HG02943 (cell line): ENCODE measurements around the gene C5orf58.

Source experiments
- ATAC-seq: cut with Tn5 transposase; IDR thresholded peaks from one replicate; pipeline ENCODE4 v1.9.1; 2021; ENCODE audit warnings: mild to moderate bottlenecking, low read depth, moderate library complexity; ENCODE audit not compliant: unreplicated experiment

C5orf58 gene

DNA sequence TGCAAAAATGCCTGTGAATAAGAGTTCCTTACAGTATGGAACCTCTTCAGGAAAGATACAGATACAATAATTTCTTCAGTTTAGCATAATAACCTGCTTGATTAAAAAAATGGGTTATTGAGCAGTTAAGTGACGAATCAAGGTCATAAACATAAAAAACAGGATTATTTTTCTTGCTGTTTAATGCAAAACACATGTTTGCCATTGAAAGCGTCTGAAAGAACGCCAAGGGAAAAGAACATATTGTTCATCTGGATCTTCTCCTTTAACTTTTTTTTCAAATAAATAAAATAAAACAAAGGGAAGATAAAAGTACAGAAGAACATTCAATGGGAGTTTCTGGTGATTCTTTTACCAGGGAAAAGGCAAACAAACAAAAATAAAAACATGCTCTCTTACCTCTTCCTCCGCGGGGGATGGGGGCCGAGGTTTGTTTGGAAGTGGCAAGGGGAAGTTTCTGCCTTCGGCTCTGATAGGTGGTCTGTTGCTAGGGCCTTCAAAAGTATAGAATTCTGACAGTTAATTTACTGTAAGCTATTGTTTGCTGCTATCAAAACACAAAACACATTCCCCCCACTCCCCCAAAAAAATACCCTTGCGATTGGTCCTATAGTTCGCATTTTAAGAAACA is 20.1 kb downstream of the C5orf58 start:
- ATAC-seq: no peak

DNA sequence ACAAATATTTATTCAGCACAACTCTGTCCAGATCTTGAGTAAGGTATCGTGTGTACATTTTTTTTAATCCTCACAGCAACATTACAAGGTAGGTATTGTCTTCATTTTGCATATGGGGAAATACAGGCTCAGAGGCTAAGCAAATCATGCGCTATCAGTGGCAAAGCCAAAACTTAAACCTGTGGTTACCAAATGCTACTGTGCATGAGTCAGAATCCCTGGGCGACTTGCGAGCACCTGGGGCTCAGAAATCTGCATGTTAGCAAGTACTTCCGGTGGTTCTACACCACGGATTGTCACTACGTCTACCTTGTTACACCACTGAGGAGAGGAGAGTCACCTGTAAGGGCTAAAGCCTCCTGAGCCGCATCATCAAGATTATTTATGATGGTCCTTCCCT is 21.3 kb downstream of the C5orf58 start:
- ATAC-seq: peak; percentile 93

DNA sequence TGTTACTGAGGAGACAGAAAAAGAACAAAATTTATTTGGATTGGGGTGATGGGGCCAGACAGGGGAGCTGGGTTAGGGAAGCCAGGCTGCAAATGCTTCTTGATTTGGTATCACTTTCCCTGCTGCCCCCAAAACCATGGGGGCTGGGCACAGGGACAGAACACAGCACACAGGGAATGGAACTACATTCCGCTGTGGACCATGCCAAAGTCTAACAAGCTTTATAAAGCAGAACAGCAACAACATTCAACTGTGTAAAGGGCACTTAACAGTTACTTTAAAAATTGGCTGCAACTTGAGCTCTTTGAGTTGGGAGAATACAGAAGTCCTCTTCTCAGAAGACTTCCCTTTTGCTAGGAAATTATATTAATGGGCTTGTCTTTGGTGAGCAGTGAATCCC is 23.8 kb downstream of the C5orf58 start:
- no peak for ATAC-seq

DNA sequence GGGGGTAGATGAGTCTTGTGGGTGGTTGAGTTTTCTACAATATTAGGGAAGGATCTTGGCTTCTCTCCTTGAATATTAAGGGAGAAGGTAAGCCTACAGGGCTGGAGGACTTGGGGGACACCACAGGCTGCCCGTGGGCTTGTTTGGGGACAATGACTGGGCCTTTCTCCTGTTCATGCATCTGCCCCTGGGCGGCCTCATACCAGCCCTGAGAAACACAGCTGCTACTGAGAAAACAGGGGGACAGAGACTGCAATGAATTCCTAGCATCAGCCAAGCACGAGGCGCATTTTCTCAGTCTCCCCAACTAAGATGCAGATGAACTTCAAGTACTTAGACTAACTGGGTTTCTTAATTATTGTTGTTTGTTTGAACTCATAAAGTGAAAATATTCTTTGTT is 24.6 kb downstream of the C5orf58 start:
- no peak for ATAC-seq

DNA sequence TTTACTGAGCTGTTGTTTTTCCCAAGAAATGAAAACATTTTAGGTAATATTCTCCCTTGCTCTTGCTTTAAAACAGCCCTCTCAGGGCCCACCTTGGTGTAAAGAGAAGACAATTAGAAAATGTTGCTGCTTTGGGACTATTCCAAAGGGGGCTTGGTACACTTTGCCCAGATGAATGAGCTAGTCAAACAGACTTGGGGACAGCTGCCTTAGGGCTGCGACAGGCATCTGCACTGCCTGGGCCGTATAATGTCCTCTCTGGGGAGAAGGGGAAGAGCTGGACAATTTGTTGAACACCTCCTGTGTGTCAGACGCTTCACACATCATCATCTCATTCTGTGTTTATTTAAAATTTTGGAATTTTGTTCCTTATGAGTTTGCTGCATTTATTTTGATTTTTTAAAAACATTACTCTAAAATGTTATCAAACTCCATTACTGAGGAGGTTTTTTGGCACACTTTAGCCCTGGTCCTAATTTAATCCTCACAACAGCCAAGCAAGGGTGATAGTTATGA is 28.8 kb downstream of the C5orf58 start:
- ATAC-seq: no peak

DNA sequence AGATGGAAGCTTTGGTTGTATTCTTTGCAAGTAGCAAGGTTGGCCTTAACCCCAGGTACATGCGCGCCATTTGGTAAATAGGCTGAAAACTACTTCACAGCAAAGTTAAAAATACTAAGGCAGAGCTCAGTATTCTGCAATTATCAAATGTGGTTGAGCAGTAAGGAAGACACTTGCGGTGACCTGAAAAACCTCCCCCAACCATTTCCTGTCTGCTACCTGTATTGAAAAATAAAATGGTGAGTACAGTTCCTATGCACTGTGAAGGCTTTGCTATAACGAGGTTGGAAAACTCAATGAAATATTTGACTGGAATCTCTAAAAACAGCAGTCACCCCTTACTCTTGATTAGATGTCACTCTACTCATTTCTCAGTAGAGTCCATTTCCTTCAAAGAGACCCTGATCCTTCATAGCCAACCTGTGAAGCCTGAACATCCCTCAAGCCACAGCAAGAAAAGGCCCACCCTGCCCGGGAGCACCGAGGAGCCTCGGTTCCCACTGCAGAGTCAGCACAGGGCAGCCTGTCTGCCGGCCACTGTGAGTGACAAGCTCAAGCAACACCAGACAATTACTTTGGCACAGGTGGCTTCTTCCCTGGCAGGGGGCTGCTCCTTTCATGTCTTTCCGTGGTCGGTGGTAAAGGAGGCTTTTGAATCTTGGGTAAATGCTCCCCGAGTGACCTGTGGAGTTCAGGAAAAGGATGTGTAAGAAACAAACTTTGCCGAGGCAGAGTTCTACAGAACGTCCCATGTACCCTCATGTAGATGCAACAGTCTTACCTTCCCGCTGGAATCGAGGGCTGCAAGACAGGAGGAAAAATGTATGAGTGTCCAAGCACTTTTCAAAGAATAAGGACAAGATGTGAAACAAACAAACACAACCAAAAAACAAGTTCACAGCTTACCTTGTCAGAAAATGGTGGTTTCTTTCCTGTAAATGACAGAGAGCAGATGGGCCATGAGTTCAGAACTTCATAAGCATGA is 29.6 kb downstream of the C5orf58 start:
- ATAC-seq: no peak

DNA sequence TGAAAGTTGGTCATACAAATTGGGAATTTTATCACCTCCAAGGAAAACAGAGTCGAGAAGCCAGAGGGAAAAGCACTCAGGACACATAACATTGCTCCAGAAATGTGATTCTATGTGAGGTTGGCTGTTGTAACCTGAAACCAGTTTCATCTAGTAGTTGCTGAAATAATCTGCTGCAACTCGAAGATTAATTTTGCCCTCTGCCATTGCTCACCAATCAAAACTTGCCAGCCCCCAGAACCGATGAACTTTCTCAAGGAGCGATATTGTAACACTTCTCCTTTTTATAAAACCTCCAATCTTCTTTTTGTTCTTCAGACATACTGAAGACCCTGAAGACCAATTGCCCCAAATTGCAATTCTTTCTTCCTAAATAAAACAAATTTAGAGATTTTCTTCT is 31.1 kb downstream of the C5orf58 start:
- no peak for ATAC-seq

DNA sequence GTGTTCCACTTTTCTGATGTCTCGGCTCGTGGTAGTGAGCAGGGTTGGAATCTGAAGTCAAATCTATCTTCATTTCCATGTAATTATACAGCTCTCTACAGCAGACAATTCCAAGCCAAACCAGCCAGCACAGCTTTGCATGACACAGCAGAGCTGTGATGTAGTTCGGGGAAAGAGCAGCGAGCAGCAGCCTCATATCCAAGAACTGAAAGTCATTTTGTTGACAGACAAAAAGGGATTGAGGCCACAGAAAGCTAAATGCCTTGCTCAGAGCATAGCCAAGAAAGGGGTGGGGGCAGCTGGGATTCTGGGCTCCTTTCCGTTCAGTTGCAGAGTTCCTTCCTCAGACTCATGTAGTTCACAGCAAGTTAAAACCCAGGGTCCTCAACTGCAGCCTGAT is 32.7 kb downstream of the C5orf58 start:
- no peak for ATAC-seq

DNA sequence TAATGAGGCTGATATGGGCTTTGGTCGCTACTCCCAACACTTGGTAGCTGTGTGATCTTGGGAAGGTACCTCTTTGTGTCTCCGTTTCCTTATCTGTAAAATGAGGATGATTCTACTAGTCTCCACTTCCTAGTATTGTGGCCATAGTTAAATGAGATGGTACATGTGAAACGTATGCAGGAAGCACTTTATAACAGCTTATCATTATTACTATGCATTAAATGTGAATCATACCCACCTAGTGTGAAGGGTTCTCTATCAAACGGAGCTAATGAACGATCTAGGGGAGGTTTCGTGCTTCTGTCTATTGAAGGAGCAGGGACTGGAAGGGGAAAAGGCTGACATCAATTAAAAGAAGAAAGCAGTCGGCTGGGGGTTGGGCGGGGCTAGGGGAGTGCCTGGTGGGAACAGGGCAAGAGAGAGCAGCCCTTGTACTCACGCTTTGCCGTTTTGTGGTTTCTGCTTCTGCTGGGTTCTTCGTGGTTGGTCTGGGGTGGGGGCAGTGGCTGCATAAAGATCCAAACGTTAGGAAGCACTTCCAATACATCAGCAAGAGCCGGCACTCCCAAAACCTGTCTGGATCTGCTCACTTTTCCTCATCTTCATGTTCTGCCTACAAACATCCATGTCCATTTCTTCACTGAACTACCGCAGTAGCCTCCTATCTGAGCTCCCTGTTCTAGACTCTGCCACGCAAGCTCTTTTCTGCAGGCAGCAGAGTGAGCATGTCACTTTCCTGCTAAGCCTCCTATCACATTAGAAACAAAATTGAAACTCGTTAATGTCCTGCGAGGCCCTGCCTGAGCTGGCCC is 34.0 kb downstream of the C5orf58 start:
- no peak for ATAC-seq

DNA sequence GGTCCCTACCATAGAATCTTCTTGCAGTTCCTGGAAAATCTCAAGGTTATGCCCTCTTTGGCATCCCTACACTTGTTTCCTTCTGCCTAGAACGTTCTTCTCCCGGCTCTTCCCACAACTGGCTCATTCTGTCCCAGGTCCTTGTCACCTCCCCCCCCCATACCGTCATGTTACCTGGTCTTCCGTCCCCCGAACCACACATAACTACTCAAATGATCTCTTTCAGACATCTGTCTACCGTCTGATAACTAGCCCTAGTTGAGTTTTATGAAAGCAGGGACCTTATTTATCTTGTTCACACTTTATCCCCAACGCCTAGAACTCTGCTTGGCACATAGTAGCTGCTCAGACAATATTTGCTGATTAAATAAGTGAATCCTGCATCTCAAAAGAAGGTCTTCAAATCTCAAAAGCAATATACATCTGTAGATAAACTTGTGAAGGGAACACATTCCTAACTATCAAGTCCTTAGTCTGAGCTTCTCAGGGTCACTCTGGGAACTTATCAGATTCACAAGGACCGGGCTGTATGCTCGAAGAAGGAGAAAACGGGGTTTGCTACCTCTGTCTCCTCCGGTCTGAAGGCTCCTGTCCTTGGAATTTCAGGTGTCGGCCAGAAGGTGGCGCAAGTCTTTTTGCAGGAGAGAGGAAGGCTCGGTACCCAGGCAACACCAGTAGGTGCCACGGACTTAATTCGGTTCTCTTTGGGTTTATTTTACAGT is 34.8 kb downstream of the C5orf58 start:
- ATAC-seq: no peak

DNA sequence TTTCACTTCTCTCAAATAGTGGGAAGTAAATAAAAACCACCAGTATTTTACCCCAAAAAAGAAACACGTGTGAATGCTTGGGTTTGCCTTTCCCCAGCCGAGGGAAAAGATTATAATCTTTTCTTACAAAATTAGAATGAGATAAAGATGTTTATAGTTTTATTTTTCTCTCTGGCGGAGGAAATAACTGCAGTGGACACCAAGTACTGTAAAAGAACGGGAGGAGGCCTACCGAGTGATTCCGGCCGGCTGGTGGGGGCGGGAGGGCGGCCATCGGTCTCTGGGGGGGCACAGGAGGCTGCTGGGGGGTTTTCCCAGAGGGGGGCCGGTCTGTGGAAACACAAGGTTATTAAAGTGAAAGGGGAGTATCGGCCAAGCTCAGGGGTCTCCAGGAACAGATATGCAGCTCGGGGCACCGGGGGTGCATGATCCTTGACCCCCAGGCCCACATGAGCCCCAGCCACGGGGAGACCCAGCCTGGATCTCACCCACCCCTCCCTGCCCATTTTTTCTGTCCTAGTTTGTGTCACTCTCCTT is 35.4 kb downstream of the C5orf58 start:
- no peak for ATAC-seq

DNA sequence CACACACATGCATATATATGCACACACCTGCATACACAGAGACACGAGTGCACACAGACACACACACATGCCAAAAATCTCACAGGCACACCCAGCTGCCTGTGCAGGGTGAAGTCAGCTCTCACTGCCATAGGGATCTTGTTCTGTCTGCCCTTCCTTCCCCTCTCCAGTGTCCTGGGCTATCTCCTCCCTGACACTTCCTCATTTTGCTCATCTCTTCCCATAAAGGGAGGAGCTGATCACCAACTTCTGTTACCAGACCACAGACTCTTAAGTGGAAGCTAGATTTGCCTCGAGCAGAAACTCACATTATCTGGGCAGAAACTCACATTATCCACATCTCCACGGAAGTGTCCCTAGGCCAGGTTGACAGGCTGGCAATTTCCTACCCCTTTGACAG is 36.1 kb downstream of the C5orf58 start:
- no peak for ATAC-seq

DNA sequence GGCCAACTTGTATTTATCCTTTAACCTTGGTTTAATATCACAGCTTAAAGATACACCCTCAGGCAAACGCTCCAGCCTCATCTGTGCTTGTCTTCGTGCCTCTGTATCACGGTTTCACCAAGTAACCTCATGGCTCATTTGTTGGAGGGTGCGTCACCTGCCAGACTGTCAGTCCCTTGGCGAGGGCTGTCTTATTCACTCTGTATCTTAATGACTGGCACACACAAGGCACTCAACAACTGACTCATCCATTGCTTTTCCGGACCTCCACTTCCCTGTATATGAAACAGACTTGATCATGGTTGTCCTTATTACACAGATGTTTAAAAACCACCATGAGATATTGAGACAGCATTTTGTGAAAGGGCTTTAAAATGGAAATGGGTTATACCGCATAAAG is 36.8 kb downstream of the C5orf58 start:
- ATAC-seq: no peak

DNA sequence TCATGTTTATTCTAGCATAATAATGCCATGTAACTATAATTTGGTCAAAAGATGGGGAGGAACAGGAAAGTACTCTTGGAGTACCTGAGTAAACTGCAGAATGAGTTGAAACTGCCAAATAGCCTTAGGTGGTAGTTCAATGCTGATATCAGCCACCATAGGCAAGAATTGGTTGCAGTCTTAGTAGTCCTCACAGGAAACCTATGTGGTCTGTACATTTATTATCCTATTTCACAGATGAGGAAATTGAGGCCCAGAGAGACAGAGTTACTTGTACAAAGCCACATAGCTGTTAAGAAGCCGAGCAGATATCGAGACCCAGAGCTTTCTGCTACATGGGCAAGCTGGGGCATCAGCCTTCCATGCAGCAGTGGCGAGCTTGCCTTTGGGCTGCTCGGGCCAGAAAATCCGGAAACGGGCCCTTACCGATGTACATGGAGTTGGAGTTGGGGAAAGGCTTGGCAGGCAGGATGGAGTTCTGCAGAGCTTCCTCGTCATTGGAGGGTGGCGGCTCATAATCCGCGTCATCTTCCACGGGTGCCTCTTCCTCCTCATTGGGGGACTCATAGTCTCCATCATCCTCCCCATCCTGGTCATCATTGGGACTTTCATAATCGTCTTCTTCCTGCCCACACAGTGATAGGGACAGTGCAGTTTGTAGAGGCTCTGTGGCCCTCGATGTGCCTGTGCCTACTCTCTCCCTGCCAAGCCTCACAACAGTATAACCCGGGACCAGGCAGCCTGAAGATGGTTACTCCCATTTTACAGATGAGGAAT is 37.7 kb downstream of the C5orf58 start:
- no peak for ATAC-seq

DNA sequence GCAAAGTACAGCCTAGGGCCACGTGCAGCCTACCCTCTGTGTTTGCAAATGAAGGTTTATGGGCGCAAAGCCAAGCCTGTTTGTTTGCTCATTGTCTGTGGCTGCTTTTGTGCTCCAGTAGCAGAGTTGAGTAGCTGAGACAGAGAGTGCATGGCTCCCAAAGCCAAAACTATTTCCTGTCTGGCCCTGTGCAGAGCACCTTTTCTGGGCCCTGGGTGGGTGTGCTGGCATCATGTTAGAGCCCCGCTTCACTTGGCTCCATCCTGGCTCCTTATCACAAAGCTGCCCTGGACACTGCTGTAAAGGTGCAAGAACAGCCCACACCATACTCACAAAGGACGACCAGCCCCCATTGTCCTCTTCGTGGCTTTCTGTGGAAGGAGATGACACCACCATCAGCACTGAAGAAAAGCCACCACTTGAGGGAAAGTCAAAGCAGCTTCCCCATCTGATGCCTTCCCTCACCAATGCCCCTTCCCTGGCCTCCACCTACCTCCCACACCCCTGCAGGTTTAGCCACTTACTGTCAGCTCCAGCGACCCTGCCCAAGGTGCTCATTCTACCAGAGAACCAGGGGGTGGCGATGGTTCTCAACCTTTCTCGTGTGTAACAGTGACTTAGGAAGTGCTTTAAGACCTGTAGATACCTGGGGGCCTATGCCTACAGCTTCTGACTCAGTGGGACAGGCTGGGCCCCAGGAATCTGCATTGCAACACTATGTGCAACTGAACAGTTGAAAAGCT is 41.4 kb downstream of the C5orf58 start:
- ATAC-seq: no peak

DNA sequence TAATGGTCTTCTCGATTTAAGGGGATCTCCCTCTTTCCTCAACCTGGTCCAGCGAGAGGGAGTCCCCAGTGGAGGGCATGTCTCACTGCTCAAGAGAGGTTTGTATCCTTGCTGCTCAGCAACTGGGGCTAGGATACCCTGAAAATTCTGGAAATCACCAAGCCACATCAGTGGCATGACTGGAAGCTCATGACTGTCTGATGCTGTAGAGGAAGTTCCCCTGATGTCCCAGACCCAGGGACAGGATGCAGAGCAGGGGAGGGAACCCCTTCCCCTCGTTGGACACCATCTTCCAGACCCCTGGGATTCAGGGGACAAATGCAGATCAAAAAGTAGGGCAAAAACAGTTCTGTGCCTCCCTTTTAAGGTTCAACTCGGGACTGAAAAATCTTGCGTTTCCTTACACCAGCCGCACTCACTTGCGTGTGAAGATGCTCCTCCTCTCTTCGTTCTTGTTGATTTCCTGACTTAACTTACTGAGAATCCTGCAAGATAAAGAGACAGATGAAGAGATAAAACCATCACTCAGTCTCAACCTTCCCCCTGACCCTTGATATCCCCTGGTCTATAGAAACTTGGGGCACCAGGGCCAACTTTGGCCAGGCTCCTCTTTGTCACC is 42.7 kb downstream of the C5orf58 start:
- ATAC-seq: no peak

DNA sequence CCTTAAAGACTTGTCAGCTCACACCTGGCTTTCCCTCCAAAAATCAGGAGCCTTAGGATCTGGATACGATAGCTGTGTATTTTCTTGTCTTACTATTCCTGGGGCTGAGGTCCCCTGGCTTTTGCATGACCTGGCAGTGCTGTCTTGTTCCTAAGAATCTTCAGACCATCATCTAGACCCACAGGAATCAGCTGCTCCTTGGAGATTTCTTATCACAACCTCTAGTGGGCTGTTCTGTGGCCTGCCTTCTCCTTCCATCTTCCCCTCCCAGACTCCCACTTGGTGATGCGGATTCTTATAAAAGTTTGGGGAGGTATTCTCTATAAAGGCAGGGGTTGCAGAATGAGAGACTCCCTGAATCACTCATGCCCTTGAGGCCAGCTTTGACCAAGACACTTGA is 43.4 kb downstream of the C5orf58 start:
- no peak for ATAC-seq

DNA sequence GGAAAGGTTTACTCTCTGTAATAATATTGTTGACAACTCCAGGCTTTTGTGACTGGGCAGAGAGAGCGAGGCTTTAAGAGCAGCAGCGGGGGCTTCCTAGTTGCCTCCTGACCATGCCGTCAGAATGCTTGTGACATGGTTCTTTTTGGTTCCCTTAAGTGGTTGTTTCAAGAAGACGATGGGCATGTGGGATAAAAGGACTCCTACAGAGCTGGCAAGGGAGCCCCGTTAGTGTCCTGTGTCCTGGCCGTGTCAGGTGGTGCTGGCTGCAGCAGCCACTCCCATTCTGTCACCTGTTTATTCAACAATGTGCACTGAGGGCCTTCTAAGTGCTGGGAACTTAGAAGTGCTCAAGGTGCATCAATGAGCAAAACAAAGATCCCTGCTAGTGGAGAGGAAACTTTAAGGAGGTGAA is 45.1 kb downstream of the C5orf58 start:
- no peak for ATAC-seq
